Measurements from ENCODE around the gene CAPN8. TPM values are rescaled to one million over a fixed set of nuclear protein-coding genes. Genes with fewer than 3 reads are reported as not detected.

Gene CAPN8
- total RNA-seq, 4 donors from 2014 or later = 55.4 to 273 (median 91.6) TPM

DNA sequence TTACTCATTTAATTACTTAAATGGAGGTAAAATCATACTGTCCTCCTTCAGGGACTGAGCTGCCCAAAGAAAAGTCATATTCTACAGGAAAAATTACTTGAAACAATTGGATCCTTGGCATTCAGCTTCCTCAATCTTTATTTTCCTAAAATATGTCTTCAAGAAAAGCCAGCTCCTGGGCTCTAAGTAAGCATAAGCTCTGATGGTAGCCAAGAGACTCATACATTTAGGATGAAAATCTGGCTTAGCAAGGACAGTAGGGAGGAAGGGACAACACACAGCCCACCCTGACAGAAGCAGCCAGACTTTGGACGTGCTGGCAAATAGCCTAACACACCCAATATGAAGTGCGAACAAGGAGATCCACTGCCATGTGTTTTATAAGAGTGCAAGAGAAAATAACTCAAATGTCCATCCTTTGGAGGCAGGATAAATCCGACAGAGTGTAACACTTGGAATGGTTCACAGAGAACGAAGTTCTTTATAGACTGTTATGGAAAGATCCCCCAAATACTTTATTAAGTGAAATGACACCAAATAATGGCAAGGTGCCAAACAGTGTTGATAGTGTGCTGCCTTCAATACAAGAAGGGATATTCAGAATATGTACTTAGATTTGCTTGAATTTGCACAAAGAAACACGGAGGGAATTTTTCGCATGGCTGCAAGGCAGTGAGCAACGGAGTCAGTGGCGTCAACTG is 14.1 kb downstream of the CAPN8 start:
- TF ChIP-seq, protein P1, sequence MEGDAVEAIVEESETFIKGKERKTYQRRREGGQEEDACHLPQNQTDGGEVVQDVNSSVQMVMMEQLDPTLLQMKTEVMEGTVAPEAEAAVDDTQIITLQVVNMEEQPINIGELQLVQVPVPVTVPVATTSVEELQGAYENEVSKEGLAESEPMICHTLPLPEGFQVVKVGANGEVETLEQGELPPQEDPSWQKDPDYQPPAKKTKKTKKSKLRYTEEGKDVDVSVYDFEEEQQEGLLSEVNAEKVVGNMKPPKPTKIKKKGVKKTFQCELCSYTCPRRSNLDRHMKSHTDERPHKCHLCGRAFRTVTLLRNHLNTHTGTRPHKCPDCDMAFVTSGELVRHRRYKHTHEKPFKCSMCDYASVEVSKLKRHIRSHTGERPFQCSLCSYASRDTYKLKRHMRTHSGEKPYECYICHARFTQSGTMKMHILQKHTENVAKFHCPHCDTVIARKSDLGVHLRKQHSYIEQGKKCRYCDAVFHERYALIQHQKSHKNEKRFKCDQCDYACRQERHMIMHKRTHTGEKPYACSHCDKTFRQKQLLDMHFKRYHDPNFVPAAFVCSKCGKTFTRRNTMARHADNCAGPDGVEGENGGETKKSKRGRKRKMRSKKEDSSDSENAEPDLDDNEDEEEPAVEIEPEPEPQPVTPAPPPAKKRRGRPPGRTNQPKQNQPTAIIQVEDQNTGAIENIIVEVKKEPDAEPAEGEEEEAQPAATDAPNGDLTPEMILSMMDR (IDR thresholded peaks at IDR 0.05) = no peak
- TF ChIP-seq POLR2A (IDR thresholded peaks at IDR 0.05) (no peak), EP300 (IDR thresholded peaks at IDR 0.05; ENCODE audit: low read depth) (no peak), POLR2AphosphoS5 (IDR thresholded peaks at IDR 0.05) (no peak)
- no peaks in the 10 kb centered on the region for H3K9me3 ChIP-seq
- H3K27me3 ChIP-seq = no peaks in the 10 kb centered on the region
- H3K36me3 ChIP-seq = no peaks in the 10 kb centered on the region
- no peak overlapping the region for H3K27ac ChIP-seq
- in situ Hi-C loops (cut with MboI; ENCODE audit: low pct_ligation_motif_present in 1 of 4, low pct_unique_long_range_greater_than_20kb in 1 of 4, low sequenced_read_pairs in 3 of 4) (no loop called here), intact Hi-C loops (cut with DNase I; ENCODE audit: low total_unique reads) (no loop called here)
- DNase-seq = no peak
- H3K4me1 ChIP-seq = peaks cover 5 to 20% (median 10%) of the 10 kb centered on the region in 4 donors
- no peak overlapping the region for H3K4me3 ChIP-seq
- 80 to 92% methylated on average over 6 to 8 of the region's 8 CpGs for WGBS, 2 donors (ENCODE audit: low coverage in 1 of 2)

DNA sequence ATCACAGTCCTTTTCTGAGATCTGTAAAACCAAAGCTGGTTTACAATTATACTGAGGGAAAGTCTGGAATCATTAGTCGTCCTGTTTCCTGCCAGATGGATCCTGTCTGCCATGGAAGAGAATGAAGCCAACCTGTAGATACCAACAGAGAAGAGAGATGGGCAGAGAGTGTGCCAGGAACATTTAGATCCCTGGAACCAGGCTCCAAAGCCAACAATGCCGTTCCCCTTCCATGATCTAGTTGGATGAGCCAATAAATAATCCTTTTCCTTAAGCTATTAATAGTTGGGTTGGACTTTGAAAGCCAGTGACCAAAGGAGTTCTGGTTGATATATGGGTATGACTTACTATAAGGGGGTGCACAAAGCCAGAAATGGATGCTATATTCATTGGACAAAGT is 15.0 kb downstream of the CAPN8 start:
- Histone ChIP-seq H3K4me3 (no peak overlapping the region), H3K27ac (no peak overlapping the region), H3K27me3 (no peaks in the 10 kb centered on the region), H3K4me1 (peaks cover 5 to 19% (median 11%) of the 10 kb centered on the region in 4 donors), H3K36me3 (no peaks in the 10 kb centered on the region), H3K9me3 (no peaks in the 10 kb centered on the region)
- 43 to 58% methylated on average over 1 to 2 of the region's 2 CpGs for WGBS, 2 donors (ENCODE audit: low coverage in 1 of 2)
- intact Hi-C loops (cut with DNase I; ENCODE audit: low total_unique reads) (no loop called here), in situ Hi-C loops (cut with MboI; ENCODE audit: low pct_ligation_motif_present in 1 of 4, low pct_unique_long_range_greater_than_20kb in 1 of 4, low sequenced_read_pairs in 3 of 4) (no loop called here)
- TF ChIP-seq, protein P1 (IDR thresholded peaks at IDR 0.05) = no peak
- TF ChIP-seq POLR2AphosphoS5 (IDR thresholded peaks at IDR 0.05) = no peak
- TF ChIP-seq EP300 (IDR thresholded peaks at IDR 0.05; ENCODE audit: low read depth) = no peak
- no peak for TF ChIP-seq POLR2A (IDR thresholded peaks at IDR 0.05)
- DNase-seq = no peak

DNA sequence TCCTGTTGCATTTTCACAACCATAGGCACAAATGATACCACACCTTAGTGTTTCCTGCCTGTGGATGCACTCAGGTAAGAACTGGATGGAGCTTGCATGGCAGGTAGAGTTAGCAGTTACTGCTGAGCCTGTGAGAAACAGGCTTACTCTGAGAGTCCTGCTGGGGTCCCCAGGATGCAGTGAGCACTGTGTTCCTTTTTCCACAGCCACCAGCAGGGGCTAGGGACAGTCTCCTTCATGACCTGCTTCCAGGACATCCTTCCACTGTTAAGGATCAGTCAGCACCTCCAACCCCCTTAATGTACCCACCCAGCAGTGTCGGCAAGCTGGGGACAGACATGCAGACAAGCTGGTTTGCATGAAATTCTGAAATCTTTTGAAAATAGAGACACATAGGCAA is 16.3 kb downstream of the CAPN8 start:
- DNase-seq = no peak
- no peak overlapping the region for H3K4me3 ChIP-seq
- TF ChIP-seq POLR2AphosphoS5 (IDR thresholded peaks at IDR 0.05) = no peak
- TF ChIP-seq, protein P1 (IDR thresholded peaks at IDR 0.05) = no peak
- TF ChIP-seq POLR2A (IDR thresholded peaks at IDR 0.05) = no peak
- TF ChIP-seq EP300 (IDR thresholded peaks at IDR 0.05; ENCODE audit: low read depth) = no peak
- H3K4me1 ChIP-seq = peaks cover 3 to 12% (median 5%) of the 10 kb centered on the region in 4 donors
- H3K36me3 ChIP-seq = no peaks in the 10 kb centered on the region
- intact Hi-C loops (cut with DNase I; ENCODE audit: low total_unique reads) (no loop called here), in situ Hi-C loops (cut with MboI; ENCODE audit: low pct_ligation_motif_present in 1 of 4, low pct_unique_long_range_greater_than_20kb in 1 of 4, low sequenced_read_pairs in 3 of 4) (no loop called here)
- H3K27me3 ChIP-seq = no peaks in the 10 kb centered on the region
- no peak overlapping the region for H3K27ac ChIP-seq
- 0% methylated on average over 1 of the region's 1 CpG for WGBS, 2 donors (ENCODE audit: low coverage in 1 of 2)
- H3K9me3 ChIP-seq = no peaks in the 10 kb centered on the region

DNA sequence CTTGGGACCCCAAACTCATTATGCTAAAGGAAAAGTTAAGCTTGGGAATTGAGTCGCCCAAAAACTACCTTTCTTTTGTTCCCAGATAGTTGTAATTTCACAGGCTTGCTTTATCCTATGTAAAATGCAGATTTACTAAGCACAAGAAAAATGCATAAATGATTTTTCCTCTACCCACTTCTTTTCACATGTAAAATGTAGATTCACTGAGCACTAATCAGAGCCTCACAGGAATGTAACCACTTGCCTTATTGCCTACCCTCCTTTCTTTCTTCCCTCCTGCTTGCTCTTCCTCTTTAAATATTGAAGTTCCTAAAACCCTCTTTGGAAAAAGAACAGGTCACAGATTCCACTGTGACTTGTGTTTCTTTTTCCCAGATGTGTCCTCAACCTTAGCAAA is 18.3 kb downstream of the CAPN8 start:
- Histone ChIP-seq H3K36me3 (no peaks in the 10 kb centered on the region), H3K27me3 (peaks cover 4% of the 10 kb centered on the region), H3K9me3 (no peaks in the 10 kb centered on the region), H3K27ac (no peak overlapping the region), H3K4me1 (peaks cover 0 to 9% (median 3%) of the 10 kb centered on the region in 4 donors), H3K4me3 (no peak overlapping the region)
- DNase-seq = no peak
- intact Hi-C loops (cut with DNase I; ENCODE audit: low total_unique reads) = no loop called here
- TF ChIP-seq EP300 (IDR thresholded peaks at IDR 0.05; ENCODE audit: low read depth) (no peak), POLR2AphosphoS5 (IDR thresholded peaks at IDR 0.05) (no peak), POLR2A (IDR thresholded peaks at IDR 0.05) (no peak)
- TF ChIP-seq, protein P1 (IDR thresholded peaks at IDR 0.05) = no peak
- in situ Hi-C loops (cut with MboI; ENCODE audit: low pct_ligation_motif_present in 1 of 4, low pct_unique_long_range_greater_than_20kb in 1 of 4, low sequenced_read_pairs in 3 of 4) = no loop called here
- 76 to 88% methylated on average over 1 of the region's 1 CpG for WGBS, 2 donors (ENCODE audit: low coverage in 1 of 2)

Data from transverse colon (tissue), 4 donors.